Esophagus squamous epithelium (tissue), 4 donors: Measurements from ENCODE around the gene RWDD1.

ENCODE experiments used
- POLR2A ChIP-seq, 4 donors: fragments of 450-650 bp; IDR thresholded peaks; one replicate each; pipeline ENCODE4 v1.6.1; 2017; ENCODE audit warnings: antibody characterized with exemption in 4 of 4, mild to moderate bottlenecking in 4 of 4, moderate library complexity in 3 of 4
- TF ChIP-seq, protein P1 (sequence below), 6 experiments: fragments of 450-650 bp in 4 of 6; fragments of 200-600 bp in 2 of 6; sonication (generic) in 2 of 6; IDR thresholded peaks; one replicate each; pipeline ENCODE4 v1.5.1; 2016 to 2019; ENCODE audit warnings: antibody characterized with exemption in 6 of 6, mild to moderate bottlenecking in 4 of 6, moderate library complexity in 4 of 6

DNA sequence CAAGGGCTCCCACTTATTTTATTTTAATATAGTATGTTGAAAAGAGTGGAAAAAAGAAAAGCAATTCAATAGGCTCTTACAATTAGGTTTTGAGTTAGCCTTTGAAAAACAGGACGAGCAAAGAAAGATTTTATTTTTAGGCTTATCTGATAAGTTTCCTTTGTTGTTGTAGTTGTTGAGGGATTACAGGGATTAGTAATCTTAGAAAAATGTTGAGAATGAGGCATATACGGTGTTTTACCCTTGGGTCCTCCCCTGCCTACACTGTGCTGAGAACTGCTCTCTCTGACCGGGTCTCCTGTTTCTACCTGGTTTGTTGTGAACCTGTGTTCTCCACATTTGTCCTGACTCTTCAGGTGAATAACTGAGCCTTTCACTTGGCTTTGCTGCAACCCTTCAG is 42.5 kb upstream of the RWDD1 start:
- TF ChIP-seq, protein P1, sequence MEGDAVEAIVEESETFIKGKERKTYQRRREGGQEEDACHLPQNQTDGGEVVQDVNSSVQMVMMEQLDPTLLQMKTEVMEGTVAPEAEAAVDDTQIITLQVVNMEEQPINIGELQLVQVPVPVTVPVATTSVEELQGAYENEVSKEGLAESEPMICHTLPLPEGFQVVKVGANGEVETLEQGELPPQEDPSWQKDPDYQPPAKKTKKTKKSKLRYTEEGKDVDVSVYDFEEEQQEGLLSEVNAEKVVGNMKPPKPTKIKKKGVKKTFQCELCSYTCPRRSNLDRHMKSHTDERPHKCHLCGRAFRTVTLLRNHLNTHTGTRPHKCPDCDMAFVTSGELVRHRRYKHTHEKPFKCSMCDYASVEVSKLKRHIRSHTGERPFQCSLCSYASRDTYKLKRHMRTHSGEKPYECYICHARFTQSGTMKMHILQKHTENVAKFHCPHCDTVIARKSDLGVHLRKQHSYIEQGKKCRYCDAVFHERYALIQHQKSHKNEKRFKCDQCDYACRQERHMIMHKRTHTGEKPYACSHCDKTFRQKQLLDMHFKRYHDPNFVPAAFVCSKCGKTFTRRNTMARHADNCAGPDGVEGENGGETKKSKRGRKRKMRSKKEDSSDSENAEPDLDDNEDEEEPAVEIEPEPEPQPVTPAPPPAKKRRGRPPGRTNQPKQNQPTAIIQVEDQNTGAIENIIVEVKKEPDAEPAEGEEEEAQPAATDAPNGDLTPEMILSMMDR (IDR thresholded peaks at IDR 0.05): no peak
- TF ChIP-seq POLR2A (IDR thresholded peaks at IDR 0.05): no peak
